GM18517 (cell line): ENCODE results near the gene EFHD1.
"Not testable (repeated sequence)": the region's sequence is repeated elsewhere in the genome, so short reads cannot be mapped to it uniquely, and the experiment has no call there.

ENCODE experiments used
- ATAC-seq: cut with Tn5 transposase; IDR thresholded peaks from one replicate; pipeline ENCODE4 v1.9.1; 2021; ENCODE audit warnings: mild to moderate bottlenecking, moderate library complexity; ENCODE audit not compliant: unreplicated experiment

Gene EFHD1

DNA sequence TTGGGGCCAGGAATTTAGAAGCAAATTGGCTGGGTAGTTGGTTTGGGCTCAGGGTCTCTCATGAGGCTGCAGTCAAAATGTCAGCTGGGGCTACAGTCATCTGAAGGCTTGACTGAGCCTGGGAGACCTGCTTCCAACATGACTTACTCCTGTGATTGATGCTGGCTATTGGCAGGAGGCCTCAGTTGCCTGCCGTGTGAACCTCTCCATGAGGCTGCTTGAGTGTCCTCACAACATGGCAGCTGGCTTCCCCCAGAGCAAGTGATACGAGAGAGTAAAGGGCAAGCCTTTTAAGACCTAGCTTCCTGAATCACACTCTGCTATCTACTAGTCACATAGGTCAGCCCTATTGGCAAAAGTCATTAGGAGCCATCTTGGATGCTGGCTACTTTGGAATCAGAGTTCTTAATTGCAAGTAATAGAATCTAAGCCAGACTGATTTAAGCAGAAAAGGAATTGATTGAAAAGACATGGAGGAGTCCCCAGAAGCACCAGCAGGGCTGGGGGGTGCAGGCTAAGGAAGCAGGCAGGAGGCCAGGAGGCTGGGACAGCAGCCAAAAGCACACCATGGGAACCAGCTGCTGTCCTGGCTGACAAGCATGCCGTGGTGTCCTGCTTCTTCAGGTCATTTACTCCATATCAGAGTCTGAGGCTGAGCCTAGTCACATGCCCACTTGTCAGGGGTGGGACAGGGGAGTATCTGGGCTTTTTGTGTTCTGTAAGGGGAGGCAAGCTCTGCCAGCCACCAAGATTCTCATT is 55.9 kb downstream of the EFHD1 start:
- ATAC-seq: no peak

DNA sequence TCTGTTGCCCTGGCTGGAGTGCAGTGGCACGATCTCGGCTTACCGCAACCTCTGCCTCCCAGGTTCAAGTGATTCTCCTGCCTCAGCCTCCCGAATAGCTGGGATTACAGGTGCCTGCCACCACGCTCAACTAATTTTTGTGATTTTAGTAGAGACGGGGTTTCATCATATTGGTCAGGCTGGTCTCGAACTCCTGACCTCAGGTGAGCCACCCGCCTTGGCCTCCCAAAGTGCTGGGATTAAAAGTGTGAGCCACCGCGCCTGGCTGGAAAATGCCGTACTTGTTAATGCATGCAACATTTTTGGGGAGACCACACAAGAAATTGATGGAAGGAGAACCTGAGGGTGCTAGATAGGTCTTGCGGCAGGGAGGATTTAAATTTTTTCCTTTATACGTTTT is 57.7 kb downstream of the EFHD1 start:
- ATAC-seq: not testable (repeated sequence)

- no peak for ATAC-seq
Observed at GRCh38 chr2:232693344-232693743, 59.9 kb downstream of the EFHD1 start.

DNA sequence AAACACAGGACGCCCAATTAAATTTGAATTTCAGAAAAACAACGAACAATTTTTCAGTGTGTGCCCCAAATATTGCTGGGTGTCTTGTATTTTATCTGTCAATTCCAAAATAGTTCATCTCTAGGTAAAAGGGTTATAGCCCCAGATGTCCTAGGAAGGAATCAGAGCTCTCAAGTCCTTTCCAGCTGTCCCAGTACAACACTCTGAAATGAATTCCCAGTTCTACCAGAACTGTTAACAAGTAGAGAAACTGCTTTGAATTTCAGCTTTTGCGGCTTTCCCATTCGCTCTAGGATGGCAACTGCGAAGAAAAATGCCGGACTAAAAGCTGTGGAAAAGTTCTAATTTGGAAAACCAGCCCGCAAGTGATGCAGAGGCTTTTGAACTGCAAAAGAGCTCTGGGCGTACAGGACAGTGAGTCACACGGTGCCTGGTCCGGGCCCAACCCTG is 63.2 kb downstream of the EFHD1 start:
- ATAC-seq: no peak

DNA sequence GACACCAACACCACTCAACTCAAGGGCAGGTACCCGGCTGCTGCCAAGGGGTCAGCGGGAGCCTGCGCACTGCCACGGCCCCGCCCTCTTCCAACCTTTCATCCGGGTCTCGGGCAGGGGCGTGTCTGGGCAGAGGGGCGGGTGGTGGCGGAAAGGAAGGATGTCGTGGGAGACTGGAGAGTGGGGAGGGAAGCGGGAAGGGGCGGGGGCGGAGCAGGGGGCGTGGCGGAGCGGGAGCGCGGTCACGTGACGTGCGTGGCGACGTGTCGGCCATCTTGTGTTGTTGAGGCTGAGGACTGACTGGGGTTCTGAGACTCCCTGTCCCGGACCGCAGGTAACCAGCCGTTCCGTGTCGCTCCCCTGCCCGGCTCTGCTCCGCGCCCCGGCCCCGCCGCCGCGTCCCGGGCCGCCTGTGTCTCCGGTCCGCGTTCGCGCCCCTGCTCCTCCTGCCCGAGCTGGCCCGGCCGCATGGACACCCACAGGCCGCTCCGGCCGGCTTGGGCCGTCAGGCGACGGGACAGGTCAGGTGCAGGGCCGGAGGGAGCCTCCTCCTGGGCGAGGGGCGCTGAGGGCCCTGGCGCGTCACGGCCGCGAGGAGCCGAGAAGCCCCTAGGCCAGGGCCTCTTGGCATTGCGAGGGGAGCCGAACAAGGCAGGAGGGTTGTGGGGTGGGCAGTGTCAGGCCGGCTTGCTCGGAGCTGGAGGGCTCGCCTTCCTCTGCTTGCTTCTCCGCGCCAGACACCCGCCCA is 63.8 kb downstream of the EFHD1 start, which contains the start of gene GIGYF2:
Gene GIGYF2, plus strand, starts transcription at position 273 of the 748 bp plus-strand sequence. CDS start 37,867 bp downstream, outside the sequence.
- ATAC-seq: peak; percentile 72

DNA sequence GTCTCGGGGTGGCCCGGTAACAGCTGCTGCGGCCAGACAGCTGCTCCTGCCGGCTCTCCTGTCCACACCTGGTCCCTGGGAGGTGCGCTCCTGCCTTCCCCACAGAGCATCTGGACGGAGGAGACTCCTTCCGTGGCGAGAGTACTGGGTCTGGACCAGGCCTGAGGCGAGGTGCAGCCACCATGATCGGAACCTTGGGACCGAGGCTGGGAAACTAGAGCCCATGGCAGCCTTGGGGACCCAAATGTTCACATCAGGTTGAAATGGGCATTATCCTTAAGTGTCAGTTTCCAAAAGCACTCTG is 64.4 kb downstream of the EFHD1 start:
- ATAC-seq: peak; percentile 26

GRCh38 chr2:232698556-232699091 is 65.2 kb downstream of the EFHD1 start:
- ATAC-seq: no peak

DNA sequence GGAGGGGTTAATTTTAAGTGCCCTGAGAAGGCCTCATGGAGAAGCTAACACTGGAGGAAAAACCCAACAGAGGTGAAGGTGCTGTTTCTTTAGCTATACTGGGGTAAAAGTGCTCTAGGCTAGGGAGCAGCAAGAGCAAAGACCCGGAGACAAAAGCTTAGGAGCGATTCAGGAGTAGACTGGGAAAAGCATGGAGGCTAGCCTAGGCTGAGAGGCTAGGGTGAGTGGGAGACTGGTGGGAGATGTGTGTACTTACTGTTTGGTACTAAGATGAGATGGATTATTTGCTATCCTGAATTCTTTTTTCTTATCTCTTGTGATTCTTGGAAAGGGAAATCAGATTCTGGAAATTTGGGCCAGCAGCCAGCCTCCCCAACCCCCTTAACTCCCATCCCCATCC is 65.7 kb downstream of the EFHD1 start:
- no peak for ATAC-seq

DNA sequence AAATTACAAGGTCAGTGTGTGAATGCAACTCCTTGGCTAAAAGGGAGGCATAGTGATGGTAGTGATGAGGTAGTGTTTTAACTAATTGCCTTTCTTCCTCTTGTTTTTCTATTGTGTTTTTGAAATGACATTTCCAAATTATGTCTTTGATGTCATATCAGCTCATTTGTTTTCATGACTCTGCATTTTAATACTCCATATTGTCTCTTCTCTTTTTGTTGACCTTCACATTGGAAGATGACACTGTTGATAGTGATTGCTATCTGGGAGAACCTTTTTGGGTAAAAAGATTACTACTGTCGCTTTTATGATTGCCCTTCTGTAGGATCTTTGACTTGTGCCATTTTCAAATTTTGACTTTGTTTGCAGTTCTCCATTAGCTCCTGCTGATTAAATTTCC is 66.8 kb downstream of the EFHD1 start:
- no peak for ATAC-seq

GRCh38 chr2:232707076-232707475 is 73.7 kb downstream of the EFHD1 start:
- ATAC-seq: no peak

DNA sequence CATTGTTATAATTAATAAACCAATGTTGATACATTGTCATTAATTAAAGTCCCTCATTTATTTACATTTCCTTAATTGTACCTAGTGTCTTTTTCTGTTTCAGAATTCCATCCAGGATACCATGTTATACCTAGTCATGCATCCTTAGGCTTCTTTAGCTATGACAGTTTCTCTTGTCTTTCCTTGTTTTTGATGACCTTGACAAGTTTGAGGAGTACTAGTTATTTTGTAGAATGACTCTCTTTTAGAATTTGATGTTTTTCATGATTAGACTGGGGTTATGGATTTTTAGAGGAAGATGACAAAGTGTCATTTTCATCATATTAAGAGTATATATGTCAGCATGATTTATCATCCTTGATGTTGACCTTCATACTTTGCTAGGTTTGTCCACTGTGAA is 80.1 kb downstream of the EFHD1 start:
- ATAC-seq: no peak

- no peak for ATAC-seq
Observed at GRCh38 chr2:232714969-232715368, 81.6 kb downstream of the EFHD1 start.

GRCh38 chr2:232720056-232720455 is 86.7 kb downstream of the EFHD1 start:
- ATAC-seq: not testable (repeated sequence)

DNA sequence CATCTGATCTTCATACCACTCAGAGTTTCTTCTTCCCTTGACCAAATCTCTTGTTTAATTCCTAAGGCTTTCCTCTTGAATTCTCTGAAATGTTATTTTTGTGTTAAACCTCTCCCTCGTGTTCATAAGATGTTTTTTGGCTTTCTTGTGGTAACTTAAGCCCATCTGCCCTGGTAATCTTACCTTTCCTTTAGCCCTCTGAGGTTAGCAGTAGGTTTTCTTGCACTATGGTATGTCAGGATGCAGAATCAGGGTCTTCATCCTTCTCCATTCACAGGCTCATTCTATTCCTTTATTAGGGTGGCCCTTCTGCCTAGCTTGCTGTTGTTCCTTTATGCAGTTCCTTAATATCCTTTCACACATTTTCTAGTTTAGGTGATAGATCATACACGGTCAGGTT is 87.9 kb downstream of the EFHD1 start:
- ATAC-seq: no peak

DNA sequence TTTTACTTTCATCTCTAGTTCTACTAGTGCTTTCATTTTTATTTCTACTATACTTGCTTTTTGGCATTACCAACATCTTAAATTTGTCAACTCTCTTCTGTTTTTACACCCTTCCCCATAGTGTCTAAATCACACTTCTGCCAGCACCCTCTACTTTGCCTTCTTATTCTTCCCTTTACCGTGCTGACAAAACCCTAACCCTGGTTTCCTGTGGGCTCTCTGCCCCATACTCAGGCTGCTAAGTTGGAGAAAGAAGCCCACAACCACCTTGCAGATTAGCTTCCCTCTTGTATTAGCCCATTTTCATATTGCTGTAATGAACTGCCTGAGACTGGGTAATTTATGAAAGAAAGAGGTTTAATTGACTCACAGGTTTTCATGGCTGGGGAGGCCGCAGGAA is 88.5 kb downstream of the EFHD1 start:
- no peak for ATAC-seq

DNA sequence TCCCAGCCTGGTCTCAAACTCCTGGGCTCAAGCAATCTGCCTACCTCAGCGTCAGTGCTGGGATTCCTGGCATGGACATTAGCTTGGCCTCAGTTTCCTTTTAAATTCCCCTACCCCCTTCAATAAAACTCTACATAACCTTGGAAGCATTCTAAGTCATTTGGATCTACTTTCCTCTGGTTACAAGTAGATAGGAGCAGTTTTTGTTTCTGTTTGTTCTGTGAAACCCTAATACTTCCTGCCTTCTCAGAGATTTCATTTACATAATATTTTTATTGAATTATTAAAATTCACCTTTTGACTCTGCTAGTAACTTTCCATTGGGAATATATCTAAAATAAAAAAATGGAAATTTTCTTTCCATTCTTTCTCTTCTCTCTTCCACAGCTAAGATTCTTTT is 89.6 kb downstream of the EFHD1 start:
- ATAC-seq: no peak

DNA sequence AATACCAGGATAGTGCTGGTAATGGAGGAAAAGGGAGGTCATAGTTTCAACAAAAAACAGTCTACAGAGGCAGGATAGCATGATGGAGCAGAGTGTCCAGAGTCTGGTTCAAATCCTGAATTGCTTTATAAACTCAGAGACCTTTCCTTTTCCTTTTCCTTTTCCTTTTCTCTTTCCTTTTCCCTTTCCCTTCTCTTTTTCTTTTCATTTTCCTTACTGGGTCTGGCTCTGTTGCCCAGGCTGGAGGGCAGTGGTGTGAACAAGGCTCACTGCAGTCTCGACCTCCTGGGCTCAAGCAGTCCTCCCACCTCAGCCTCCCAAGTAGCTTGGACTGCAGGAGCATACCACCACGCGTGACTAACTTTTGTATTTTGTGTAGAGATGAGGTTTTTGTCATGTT is 95.4 kb downstream of the EFHD1 start:
- ATAC-seq: no peak

GRCh38 chr2:232731470-232731869 is 98.1 kb downstream of the EFHD1 start:
- ATAC-seq: no peak
